ENCODE data around the gene DCTD.

DNA sequence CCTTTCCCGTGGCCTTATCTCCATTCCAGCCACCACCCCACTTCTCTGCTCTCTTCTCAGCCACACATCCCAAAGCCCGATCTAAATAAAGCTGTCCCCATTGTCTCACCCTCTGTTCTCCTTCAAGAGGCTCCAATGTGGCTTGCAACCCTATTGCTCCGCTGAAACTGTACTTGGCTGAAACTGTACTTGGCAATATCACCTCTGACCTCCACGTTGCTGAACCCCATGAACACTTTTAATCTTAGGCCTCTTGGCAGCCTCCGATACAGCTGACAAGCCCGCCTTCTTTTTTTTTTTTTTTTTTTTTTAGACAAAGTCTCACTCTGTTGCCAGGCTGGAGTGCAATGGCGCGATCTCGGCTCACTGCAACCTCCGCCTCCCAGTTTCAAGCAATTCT is 12.1 kb downstream of the DCTD start:
- TF ChIP-seq ZBED1 (IDR thresholded peaks at IDR 0.05; ENCODE audit: borderline replicate concordance): no peak
- TF ChIP-seq ZNF274 (IDR thresholded peaks at IDR 0.05; ENCODE audit: insufficient read depth, insufficient read length): no peak
- TF ChIP-seq, protein P1, sequence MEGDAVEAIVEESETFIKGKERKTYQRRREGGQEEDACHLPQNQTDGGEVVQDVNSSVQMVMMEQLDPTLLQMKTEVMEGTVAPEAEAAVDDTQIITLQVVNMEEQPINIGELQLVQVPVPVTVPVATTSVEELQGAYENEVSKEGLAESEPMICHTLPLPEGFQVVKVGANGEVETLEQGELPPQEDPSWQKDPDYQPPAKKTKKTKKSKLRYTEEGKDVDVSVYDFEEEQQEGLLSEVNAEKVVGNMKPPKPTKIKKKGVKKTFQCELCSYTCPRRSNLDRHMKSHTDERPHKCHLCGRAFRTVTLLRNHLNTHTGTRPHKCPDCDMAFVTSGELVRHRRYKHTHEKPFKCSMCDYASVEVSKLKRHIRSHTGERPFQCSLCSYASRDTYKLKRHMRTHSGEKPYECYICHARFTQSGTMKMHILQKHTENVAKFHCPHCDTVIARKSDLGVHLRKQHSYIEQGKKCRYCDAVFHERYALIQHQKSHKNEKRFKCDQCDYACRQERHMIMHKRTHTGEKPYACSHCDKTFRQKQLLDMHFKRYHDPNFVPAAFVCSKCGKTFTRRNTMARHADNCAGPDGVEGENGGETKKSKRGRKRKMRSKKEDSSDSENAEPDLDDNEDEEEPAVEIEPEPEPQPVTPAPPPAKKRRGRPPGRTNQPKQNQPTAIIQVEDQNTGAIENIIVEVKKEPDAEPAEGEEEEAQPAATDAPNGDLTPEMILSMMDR (IDR thresholded peaks at IDR 0.05 in 2 of 3, conservative IDR thresholded peaks at IDR 0.05 in 1 of 3; ENCODE audit: control insufficient read depth in 2 of 3, extremely low read depth in 1 of 3, insufficient read depth in 1 of 3, low read depth in 3 of 3, low read length in 3 of 3): no peak
- TF ChIP-seq POLR2A (IDR thresholded peaks at IDR 0.05; ENCODE audit: low read depth, low read length): no peak
- TF ChIP-seq BCL11A (IDR thresholded peaks at IDR 0.05; ENCODE audit: low read depth, low read length): no peak
- TF ChIP-seq ZNF384 (IDR thresholded peaks at IDR 0.05; ENCODE audit: borderline replicate concordance, low read depth, low read length): no peak
- TF ChIP-seq, protein P2, sequence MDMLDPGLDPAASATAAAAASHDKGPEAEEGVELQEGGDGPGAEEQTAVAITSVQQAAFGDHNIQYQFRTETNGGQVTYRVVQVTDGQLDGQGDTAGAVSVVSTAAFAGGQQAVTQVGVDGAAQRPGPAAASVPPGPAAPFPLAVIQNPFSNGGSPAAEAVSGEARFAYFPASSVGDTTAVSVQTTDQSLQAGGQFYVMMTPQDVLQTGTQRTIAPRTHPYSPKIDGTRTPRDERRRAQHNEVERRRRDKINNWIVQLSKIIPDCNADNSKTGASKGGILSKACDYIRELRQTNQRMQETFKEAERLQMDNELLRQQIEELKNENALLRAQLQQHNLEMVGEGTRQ (IDR thresholded peaks at IDR 0.05; ENCODE audit: borderline replicate concordance, low read depth, low read length): no peak
- no peak for TF ChIP-seq TCF7 (IDR thresholded peaks at IDR 0.05; ENCODE audit: borderline replicate concordance)
